ENCODE results near the gene MGAT4D.

DNA sequence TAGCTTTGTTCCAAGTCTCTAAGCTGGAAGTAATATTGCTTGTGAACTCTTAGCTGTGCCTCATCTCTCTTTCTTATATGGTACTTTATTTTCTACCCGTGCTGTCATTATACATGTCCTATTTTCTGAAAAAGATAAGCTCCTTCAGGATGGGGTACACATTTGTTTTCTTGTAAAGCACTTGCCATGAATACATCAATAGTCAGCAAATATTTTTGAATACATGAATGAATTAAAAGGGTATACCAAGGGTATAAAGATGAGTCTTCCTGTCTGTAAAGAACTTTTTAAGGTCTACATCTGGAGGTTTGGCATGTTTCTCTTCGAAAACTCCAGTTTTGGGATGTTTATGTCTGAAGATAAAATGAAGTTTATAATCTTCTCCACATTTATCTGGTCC is 98.0 kb downstream of the MGAT4D start:
- TF ChIP-seq, protein P1, sequence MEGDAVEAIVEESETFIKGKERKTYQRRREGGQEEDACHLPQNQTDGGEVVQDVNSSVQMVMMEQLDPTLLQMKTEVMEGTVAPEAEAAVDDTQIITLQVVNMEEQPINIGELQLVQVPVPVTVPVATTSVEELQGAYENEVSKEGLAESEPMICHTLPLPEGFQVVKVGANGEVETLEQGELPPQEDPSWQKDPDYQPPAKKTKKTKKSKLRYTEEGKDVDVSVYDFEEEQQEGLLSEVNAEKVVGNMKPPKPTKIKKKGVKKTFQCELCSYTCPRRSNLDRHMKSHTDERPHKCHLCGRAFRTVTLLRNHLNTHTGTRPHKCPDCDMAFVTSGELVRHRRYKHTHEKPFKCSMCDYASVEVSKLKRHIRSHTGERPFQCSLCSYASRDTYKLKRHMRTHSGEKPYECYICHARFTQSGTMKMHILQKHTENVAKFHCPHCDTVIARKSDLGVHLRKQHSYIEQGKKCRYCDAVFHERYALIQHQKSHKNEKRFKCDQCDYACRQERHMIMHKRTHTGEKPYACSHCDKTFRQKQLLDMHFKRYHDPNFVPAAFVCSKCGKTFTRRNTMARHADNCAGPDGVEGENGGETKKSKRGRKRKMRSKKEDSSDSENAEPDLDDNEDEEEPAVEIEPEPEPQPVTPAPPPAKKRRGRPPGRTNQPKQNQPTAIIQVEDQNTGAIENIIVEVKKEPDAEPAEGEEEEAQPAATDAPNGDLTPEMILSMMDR (conservative IDR thresholded peaks at IDR 0.05): no peak
- TF ChIP-seq EZH2 (IDR thresholded peaks at IDR 0.05; ENCODE audit: low read depth): no peak

All from PC-9 (cell line).